LoVo (cell line): Measurements from ENCODE around the gene PCLO.

Experiments
- DNase-seq: peaks from one replicate; pipeline ENCODE4 v3.0.0-alpha.2; 2016; ENCODE audit warnings: low spot score

PCLO gene

DNA sequence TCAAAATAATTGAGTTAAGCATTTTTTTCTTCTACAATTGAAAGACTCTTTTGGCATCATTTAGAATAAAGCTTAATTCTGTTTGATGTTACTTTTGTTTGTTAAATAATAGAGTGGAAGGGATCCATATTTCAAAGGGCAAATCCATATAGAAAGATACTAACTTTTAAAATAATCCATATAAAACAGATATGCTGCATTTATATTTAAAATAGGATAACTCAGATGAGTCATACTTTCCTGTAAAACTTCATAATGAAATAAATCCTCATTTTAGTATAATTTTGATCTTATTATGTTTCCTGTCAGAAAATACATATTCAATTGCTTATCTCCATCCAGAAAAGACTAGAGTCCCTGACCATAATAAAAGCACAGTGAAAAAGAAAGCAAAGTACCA, 323.6 kb downstream of the PCLO start:
- no peak for DNase-seq

DNA sequence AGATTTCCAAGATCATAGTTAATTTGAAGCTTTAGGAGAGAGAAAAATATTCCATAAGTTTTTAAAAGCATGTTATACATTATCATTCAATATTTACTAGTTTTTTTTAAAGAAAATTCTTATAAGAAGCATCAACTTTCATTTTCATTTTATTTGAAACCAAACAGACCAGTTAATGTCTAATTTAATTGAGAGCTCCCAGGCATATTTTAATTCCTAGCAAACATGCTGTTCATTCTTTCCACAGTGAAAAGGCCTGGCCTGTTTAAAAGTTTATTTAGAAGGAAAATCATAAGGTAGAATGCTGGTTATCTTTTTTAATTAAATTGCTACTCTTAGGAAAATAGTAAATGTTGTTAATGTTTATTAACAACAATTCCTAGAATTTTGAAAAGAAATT, 324.4 kb downstream of the PCLO start:
- DNase-seq = no peak

DNA sequence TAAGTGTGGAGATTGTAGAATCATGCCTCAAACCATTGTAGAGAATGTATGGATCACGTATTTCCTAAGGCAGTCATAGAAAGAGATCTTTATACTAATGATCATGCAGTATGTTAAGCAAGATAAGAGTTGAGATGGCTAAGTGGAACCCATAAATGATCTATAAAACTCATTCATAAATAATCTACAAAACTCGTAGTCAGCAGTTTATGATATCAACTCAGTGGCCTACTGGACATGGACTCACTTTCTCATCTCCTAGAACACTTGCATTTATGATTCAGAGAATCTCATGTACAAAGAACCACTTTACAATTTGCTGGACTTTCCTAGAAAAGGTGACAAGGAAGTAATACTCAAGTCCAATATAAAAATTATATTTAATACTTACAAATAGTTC, 339.6 kb downstream of the PCLO start:
- DNase-seq = no peak

DNA sequence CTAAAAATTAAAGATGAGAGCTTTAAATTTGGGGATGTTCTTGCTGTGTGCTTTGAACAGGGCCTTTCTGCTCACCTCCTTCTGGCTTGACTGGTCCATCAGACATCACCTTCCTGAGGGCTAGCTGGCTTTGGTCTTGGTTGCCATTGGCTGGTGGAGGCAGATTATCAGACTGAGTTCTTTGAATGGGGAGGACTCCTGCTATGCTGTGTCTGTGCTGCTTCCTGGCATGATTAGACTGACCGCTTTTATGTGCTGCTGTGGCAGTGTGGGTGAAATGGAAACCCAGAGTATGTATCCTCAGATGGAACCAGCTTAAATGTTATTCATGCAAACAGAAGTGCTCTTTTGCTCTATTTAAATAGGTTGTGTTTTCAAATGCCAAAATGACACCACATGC, 341.6 kb downstream of the PCLO start:
- DNase-seq = no peak

DNA sequence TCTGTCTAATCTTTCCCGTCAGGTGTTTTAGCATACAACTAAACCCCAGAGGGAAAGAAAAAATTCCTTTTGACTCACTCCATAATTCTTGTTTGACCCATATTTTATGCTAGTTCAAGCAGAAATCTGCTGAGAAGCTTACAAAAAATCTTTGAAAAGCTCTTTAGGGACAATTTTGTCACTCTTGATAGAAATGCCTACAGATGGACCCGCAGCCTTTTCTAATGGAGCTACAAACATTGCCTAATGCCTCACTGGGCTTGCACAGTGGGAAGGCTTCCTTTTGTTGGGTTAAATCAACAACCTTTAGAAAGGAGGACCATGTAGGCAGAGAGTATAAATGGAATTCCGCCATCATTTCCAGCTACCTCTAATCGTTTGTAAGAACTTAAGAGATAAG, 344.5 kb downstream of the PCLO start:
- DNase-seq = no peak

DNA sequence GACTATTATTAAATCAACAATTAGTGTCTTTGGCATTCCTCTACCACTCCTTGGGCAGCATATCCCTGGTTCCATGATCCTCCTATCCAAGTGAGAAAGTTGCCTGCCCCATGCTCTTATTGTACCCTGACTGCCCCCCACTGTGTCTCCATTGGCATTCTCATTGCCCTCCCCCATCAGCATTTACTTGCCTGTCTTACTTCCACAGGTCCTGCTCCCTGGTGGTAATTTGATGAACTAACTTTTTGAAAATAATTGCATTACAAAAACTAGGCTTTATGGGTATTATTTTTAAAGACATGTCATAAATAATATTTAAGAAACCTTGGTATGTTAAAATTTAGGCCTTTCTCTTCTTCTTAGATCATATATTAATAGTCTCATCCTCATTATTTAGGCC, 346.4 kb downstream of the PCLO start:
- no peak for DNase-seq

DNA sequence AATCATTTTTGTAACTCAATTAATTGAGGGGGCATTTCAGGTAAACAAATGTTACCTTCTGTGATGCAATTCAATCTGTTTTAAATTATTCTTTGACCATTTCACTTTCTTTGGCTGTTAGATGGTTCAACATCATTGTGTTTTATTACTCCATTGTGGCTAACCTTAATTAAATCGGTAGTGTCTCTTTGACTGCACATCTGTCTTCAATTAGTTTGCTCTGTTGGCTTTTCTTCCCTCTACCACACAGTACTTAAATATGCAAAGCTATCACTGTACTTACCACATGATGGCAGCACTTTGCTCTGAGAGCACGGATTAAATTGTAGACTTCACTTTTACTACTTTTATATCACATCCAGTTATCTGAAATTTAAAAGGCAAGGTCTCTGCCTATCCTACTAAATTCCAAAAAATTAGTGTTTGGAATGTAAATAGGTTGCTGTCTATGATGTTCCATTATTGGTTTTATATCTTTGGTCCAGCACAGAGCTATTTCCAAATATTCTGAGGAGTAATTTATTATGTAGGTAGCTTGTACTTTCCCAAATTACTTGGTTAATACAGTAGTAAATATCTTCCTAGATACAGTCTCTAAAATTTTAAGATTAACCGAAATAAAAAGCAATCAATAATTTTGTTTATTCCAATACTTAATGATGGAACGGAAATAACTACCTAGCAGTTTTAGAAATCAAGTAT, 352.0 kb downstream of the PCLO start:
- peak; percentile 66 for DNase-seq

DNA sequence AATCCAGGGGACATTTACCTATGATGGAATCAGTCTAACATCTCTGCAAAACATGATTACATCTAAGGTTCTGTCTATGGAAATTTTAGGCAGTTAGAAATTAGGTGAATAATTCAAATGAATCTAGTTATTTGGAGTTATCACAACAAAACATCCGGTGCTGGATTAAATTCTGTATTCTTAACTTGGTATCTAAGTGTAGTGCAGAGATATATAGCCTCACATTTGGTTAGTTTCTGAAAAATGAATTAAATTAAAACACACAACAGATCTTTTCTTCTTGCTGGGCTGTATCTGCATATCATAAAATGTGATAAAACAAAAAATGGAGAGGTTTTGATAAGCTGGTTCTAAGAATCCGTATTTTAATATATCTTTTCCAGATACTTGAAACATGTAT, 354.1 kb downstream of the PCLO start:
- DNase-seq = no peak

DNA sequence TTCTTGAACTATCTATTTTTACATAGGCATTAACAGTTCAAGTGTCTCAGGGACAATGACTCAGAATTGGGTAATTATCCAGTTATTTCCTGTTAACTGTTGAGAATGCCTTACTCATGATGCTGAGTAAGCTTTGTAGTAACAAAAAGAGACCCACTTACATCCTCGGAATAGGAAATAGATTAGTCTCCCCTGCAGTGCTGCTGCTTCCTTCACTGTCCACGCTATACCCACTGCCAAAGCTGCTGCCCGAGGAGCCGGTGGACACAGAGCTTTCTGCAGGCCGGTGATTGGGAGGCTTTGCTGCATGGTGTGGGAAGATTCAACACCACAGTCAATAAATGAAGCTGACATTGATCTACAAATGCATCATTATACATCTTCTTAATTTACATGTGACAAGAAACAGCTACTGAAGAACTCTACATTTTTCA, 357.1 kb downstream of the PCLO start:
- peak; percentile 37 for DNase-seq

DNA sequence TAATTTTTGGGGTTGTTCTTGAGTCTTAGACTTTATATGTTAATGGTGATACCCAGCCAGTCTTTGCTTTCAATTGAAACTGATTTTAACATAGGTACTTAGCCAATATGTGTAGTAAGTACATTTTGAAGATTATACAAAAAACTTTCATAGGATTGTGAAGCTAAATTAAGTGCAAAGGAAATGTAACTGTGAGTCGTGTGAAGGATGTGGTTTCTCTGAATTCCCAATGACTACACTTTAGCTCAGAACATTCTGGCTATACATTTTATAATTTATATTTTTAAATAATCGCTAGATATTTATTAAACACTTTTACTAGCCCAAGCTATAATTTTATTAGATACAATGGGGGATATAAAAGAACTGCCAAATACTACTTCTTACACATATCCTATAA, 359.3 kb downstream of the PCLO start:
- no peak for DNase-seq

DNA sequence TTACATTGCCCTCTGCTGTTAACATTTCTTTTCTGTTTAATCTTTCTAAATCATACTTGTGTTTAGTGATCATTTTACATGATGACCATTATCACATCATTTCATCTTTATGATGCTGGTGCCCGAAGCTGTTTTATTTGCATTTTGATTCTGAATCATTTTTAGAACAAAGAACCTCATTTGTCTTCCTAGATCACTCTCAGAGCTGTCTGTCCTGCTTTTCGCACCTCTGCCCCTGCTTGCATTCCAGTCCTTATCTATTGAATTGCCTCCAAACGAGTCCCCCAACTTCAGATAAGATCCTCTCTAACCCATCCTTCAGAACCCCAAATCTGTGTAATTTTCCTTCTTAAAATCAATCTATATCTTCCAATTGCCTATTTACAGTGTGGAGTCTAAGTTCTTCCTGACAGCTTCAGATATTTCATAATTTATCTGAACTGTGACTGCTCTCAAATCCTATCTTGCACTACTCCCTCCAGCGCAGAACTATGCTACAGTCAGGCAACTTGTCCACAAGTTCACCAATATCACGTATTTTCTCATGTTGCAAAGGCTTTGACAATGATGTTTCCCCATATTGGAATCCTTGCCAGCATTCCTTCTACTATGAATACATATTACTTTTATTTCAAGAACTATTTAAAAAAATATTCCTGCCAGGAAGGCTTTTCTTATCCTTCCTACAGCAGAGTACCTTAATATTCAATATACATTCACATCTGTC, 372.6 kb downstream of the PCLO start:
- DNase-seq = no peak

DNA sequence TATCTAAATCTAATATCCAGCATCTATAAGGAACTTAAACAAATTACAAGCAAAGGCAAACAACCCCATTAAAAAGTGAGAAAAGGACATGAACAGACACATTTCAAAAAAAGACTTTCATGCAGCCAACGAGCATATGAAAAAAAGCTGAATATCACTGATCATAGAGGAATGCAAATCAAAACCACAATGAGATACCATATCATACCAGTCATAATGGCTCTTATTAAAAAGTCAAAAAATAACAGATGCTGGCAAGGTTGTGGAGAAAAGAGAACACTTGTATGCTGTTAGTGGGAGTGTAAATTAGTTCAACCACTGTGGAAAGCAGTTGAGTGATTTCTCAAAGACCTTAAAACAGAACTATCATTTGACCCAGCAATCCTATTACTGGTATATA, 384.7 kb downstream of the PCLO start:
- DNase-seq = no peak

DNA sequence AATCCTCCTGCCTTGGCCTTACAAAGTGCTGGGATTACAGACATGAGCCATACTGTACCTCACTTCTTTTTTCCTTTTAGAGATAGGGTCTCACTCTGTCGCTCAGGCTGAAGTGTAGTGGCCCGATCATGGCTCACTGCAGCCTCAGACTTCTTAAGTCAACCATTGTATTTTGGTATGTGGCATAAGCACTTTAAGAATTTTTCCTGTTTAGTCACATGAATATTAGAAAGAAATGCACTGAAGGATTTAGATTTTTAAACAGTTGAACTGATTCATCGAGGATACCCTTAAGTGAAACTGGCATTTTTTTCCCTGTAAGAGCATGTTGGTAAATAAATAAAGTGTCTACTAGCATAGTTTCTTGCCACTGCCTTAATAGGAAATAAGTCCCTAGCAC, 399.8 kb downstream of the PCLO start:
- DNase-seq = no peak

DNA sequence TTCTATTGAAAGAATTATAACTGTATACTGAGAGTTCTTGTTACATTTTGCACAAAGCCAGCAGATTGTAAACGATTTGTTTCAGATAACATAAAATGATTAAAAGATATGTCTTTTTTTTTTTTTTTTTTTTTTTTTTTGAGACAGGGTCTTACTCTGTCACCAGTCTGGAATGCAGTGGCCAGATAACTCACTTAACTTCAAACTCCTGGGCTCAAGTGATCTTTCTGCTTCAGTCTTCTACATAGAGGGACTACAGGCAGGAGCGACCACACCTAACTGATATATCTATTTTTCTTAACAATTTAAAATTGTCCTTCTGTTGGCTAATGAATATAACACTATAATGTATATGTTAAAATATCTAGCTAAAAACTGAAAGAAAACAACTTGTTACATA, 401.9 kb downstream of the PCLO start:
- no peak for DNase-seq

DNA sequence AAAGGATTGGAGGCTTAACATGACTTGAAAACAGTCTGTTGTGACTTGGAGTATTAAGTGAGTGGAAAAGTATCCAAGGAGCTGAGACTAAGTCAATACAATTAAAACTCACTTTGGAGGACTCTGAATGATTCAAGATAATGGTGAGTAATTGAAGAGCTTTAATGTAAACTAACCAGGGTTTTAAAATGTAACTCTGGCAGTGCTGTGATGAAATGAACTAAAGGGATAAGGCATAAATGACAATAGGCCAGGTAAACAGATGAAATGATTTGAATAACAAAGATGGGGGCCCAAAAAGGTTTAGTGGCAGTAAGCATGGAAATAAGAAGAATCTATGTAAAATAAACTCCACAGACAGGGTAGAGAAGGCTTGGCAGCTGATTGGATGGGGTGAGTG, 402.6 kb downstream of the PCLO start:
- DNase-seq = no peak

DNA sequence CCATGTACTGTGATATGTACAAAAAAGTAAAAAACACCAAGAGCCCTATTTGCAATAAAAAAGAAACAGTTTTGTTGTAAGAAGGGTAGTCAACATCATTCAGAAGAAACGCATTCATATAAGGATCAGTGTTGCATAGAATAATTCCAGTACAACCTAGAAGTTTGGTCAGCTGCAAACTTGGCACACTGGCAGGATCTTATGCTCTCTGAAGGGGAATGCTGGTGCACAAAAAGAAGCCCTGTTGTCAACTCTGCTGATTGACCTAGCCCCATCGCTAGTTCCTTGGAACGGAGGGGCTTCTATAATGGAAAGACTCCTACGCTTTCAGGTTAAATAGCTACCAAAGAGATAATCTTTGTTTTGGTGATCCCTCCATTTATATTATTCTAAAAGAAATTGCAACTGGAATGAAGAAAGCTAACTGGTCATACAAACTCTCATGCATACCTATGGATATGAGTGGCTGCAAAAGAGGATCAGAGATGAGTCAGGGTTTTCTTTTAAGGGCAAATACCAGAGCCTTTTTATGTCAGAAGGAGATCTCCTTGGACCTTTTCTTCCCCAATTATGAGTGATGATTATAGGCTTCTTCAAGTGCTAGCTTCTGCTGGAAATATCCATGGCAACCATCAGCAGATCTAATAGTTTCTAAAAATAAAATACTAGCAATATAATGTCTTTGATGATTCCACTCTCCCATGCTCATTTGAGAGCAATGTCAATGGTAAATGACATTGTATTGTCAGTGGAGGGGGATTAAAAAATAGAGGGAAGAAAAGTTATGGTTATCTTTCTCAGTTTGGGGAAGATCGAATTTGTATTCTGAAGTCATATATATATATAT, 406.8 kb downstream of the PCLO start:
- no peak for DNase-seq

DNA sequence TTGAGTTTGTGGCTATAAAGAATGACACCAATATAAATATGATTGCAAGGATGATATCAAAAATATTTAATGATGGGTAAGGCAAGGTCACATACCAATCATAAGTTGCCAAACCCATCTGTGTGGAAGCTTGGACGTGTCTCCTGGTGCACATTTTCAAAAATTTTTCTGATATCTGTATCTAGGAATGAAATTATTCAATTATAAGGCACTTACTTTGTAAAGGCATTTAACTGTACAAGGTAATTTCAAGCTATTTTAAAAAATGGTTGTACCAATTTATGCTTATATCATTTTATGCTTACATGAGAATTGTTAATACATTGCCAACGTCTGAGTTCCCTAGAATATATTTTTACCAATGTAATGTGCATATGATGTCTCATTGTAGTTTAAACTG, 412.7 kb downstream of the PCLO start:
- DNase-seq = no peak

DNA sequence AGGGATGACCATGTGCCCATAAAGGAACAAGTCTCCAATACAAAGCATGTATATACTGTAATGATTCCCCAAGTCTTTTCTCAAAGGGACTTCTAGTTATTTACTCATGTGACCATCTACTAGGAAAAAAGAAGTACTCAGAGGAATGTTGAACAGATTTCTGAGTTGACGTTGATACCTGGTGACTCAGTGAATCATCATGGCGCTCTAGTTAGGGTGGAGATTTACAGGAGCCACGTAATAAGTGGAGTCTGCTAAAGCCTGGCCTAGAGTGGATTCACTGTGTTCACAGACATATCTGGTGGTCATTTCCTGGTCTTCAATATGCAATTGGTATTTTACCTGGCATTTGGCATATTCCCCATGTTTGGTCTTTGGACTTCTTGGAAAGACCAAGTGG, 416.9 kb downstream of the PCLO start:
- no peak for DNase-seq

DNA sequence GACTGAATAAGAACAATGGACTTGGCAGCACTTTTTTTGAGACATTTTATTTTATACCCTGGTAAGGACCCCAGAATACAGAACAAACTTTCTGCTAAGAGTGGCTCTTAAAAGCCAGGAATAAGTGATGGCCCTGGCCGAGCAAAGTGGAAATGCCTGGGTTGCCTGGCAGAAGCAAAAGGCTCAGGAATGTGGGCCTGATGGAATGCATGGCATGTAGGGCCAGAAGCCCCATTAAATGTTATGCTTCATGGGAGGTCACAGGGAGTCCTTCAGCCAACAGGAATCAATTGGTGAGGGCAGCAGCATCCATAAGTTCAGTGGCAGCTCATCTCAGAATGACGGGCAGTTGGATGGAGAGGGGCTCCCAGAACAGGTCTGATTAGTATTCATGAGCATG, 417.6 kb downstream of the PCLO start:
- DNase-seq = no peak

DNA sequence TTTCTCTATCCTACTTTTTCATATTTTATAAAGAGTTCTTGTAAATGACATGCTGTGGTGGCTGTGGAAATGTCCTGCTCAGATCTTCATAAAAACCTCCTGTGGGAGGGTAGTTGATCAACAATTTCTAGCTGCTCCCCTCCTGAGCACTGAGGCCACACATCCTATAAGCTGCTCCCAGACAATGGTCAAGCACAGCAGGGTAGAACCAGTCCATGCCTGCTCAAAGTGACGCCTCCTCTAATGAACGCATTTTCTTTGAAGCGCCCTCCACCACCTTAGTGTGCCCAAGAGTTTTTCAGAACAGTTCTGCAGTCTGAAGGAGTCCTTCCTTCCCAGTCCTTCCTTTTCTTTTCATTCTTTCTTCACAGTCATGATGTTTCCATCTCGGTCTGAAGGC, 420.5 kb downstream of the PCLO start:
- DNase-seq = no peak

DNA sequence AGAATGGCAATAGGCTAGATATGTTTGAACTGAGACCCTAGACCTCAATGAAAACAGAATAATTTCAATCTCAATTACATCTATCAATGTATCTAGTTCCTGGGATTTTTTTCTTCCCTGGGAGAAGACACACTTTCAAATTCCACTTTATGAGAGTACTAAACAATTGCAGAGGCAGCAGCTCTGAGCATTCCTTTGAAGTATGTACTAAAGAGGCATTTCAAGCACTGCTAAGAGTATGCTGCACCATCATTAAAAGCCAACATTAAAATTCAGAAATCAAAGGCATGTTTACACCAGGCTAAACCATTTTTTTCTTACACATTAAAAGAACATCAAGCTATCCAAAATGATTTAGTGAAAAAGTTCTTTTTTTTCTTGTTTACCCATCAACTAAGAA, 421.2 kb downstream of the PCLO start:
- DNase-seq = no peak

DNA sequence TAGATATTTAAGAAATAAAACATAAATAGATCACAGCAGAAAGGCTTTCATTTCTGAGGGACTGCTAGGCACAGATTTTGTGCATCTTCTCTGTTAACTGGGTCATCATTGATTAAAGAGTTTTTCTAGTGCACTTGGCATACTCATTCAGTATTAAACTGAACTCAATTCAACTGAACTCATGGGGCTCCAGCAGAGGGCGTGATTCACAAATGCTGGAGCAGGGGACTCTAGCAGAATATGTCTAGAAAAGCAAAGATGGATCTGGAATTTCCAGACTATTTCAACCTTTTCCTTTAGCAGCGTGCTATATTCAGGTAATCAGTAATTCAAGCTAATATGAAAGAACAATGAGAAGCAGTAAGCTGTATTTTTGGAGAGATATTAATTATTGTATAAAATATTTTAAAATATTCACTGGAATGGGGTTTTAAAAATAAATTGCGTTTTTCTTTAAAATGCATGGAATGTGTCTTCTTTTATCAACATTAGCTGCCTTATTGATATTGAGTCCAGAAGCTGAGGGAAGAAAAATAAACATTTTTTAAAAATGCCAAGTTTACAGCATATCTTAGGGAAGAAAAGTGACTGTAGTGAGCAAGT, 422.3 kb downstream of the PCLO start:
- peak; percentile 27 for DNase-seq

DNA sequence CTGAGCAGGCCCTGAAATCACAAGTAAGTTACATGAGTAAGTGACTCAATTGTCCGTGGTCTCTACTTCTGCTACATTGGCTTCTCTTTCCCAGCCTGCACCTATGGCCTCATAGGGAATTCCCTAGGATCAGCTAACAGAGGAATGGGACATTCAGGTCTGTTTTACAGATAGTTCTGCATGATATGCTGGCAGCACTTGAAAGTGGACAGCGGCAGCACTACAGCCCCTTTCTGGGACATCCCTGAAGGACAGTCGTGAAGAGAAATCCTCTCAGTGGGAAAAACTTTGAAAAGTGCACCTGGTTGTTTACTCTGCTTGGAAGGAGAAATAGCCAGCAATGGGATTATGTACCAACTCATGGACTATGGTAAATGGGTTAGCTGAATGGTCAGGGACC, 426.1 kb downstream of the PCLO start:
- no peak for DNase-seq
